CD4-positive, alpha-beta T cell treated with Interleukin-17A for 1 hour (primary cell): ENCODE measurements around the gene KLHL34.

Experiments
- DNase-seq: peaks from one replicate; pipeline ENCODE4 v3.0.0-alpha.2; 2020

The KLHL34 gene

DNA sequence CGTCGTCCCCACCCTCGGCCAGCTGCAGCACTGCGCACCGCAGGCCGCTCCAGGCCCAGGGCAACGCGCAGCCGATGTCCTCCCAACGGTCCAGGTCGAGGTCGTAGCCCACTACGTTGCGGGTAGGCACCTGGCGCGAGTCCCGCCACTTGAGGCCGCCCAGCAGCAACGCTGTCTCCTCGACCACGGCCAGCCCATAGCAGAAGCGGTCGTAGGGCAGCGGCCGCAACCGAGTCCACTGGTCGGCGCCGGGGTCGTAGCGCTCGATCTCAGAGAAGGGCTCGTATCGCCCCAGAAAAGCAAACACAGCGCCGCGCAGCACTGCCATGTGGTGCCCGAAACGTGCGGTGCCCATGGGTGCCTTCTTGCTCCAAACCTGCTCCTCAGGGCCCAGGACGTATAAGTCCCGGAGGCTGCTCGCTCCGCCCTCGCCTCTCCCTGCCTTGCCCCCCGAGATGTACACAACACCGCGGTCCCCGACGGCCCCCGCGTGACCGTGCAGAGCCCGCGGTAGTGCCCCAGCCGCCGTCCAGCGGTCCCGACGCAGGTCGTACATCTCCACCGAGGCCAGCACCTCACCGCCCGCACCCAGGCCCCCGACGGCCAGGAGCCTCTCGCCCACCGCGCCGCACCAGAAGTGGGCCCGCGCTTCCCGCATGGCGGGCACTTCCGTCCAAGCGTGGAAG, 2.1 kb downstream of the KLHL34 start:
- no peak for DNase-seq

- no peak for DNase-seq
These were observed 12.2 kb downstream of the KLHL34 start for GRCh38 chrX:21645886-21646285.

DNA sequence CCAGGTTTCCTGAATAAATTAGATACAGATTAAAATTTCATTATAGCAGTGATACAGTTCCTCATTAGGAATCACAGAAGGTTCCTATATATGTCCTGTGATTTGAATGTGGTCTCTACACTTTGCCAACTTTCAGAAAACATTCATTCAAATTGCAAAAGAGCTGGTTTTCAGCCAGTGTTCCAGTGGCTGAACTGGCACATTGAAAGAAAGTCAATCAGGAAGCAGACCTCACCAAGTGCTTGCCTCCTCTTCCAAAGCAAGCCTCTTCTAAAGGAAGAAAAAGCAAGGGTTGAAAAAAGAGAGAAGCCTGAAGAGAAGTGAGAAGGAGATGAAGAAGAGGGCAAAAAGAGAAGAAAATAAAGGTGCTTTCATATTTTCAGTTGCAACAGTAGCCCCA, 12.7 kb downstream of the KLHL34 start:
- DNase-seq = no peak

DNA sequence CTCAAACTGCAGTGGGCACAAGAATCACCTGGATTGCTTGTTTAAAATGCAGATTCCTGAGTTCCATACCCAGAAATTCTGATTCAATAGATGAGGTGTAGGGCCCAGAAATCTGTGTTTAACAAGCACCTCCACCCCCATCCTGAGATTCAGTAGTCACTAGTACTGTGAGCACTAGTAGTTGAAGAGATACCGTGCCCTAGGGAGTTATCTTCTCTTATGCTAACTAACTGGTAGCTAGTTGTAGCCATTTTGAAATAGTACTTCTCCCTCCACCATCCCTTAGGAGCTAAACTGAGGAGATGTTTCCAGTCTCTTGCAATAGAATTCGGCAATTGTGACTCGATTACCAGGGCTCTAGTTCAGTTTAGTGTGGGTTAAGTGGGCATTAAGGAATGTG, 18.4 kb downstream of the KLHL34 start:
- DNase-seq = no peak

DNA sequence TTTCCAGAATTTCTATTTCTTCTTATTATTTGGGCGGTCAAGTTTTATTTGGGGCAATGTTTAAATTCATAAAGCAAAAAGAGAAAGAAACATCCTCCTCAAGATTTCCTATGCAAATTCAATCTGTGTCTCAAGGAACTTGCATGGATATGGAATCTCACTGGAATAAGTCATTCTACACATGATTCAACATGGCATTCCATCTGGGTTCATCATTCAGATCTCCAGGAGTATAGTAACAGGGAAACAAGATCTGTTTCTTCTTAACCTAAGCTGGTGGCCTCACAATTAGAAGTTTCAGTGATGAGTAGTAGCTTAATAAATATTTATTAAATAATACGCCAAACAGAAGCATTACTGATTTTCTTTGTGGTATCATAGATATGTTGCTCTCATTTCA, 19.8 kb downstream of the KLHL34 start:
- no peak for DNase-seq

DNA sequence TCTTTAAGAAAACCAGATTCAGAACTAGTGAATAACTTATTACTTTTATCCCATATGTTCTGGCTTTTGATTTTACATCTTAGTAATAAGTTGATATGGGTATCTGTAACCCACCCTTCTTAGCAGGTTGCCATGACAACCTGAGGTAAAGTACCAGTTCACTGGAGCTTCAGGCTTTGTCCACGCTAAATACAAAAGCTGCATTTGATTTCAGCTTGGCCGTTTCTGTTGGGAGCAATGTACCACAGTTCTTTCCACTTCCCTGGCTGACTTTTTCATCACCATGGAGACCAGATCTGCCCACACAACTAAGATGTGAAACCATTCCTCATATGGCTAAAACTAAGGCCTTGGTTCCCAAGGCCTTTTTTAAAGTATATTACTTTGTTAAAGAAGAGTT, 26.1 kb downstream of the KLHL34 start:
- no peak for DNase-seq

DNA sequence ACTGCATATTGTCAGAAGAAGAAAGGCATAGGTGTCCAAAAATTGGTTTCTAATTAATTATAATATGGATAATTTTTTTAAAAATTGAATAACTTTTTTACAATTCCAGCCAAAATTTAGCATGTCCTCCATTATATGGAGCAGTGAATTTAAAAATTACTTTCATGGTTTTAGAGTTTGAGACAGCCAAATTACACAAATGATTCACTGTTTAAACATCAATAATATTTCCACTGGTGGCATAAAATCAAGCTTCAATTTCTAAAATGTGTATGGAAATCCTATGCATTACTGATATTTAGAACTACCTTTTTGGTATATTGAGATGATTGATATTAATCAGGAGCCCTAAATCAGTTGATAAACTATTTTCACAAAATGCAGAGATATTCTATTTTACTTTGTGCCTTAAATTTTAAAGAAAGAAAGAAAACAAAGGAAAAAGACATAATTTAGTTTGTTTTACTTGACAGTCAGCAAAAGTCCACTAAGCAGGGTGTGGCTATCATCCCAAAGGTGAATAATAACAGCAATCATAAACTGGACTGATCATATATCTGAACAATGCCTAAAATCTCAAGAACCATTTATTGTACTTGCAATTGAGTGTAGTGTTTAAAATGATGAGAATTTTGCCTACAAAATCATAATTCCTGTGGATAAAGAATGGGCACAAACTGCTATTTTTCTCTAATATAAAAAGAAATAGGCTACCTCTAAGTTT, 34.2 kb downstream of the KLHL34 start:
- DNase-seq = no peak

DNA sequence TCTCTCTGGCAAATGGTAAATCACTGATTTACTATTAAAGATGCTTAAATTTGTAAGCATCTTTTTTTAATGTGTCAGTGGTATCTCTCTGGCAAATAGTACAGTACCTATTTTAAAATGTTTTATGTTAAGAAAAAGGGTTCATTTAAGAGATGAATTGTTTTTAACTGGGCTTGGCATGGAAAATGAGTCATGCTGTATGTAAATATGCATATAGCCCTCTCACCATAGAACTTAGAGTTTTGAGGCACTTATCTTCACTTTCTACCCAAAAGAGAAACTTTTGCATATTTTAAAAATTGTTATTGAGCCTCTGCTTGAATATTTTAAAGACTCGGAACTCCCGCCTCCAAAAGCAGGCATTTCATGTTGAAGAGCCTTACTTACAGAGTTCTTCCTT, 37.9 kb downstream of the KLHL34 start:
- DNase-seq = no peak

- no peak for DNase-seq
These were observed 41.7 kb downstream of the KLHL34 start for GRCh38 chrX:21616386-21616785.

DNA sequence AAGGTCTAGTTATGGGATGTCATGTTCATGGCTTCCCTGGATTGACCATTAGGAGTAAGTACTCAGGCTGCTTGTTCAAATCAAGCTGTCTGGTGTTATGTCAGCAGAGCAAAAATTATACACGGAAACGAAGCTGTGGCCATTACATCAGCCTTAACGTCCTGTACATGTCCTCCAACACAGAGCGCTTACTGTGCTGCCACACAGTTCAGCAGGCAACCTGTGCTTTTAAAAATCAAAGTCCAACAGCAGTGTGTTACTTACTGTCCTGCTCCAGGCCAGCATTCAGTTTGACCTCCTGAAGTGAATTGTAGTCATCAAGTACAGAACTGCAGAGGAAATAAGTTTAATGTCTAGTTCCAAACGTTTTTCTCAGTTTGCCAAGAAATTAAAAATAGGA, 46.0 kb downstream of the KLHL34 start:
- no peak for DNase-seq

DNA sequence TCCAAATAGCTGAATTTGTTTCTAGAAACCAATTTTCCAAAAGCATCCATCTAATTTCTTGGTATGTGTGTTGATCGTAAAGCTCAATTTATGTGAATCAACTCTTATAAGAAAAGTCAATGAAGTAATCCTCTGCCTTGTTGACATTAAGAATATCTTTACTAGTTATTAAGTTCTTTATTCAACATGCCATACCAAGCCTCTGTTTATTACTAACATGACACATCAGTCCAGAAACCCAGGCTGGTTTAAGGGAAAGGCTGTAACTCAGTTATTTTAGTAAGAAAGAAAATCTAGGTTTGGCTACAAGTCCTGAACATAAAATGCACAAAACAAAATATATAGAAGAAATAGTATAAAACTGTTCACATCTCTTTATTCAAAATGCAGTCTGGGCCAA, 48.0 kb downstream of the KLHL34 start:
- no peak for DNase-seq

DNA sequence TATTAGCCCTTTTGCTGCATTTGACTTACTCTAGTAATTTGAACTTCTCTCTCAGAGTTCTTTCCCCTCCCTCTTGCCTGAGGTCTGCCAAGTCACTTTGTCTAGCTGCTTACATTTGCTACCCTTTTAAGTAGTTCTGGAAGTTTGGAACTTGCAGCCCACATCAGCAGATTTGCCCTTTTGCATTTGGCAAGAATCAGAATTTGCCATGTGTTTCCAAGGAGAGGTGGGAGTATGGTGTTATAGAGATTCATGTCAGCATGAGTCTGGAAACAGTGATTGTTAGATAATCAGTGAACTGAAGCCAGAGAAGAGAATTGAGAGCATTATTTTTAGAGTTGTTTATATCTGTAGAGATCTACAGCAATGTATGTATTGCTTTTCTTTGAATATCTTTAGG, 52.1 kb downstream of the KLHL34 start:
- DNase-seq = no peak
